T-cell (primary cell): ENCODE measurements around the gene MTG2. TPM values are rescaled to one million over a fixed set of nuclear protein-coding genes. Genes with fewer than 3 reads are reported as not detected.

ENCODE experiments used
- ATAC-seq, 4 experiments: fragments of 200-7000 bp in 3 of 4; fragments of 150-1000 bp in 1 of 4; cut with Tn5 transposase; replicated peaks in 1 of 4; 1 replicate in 3 of 4; 2 replicates in 1 of 4; pipeline ENCODE4 v1.10.0; 2021; ENCODE audit warnings: moderate library complexity in 3 of 4, mild to moderate bottlenecking in 2 of 4, moderate number of reproducible peaks in 1 of 4
- CTCF ChIA-PET, 2 donors: fragments of 300-600 bp; sonication (Branson Sonifier 250); formaldehyde crosslinking; loops; one replicate each; lab custom pipeline; 2022; ENCODE audit warnings: antibody characterized with exemption in 2 of 2; lab: Charles Lee
- POLR2A ChIA-PET, 2 donors: fragments of 300-600 bp; sonication (Branson Sonifier 250); formaldehyde crosslinking; loops; one replicate each; lab custom pipeline; 2022; ENCODE audit warnings: antibody characterized with exemption in 2 of 2; lab: Charles Lee
- DNase-seq, 35 experiments: peaks; one replicate each; pipeline versions ENCODE4 v3.0.0 to v3.0.0-alpha.2; 2013 to 2023
- H3K27ac ChIP-seq: one replicate; pipeline ENCODE4 v1.5.1; 2013; ENCODE audit warnings: low read length
- H3K27me3 ChIP-seq, 2 experiments: replicated peaks in 1 of 2; 1 replicate in 1 of 2; 2 replicates in 1 of 2; pipeline versions ENCODE4 v1.6.1 to v1.7.0; 2013; ENCODE audit warnings: low read length in 1 of 2, mixed read lengths in 1 of 2; ENCODE audit not compliant: control insufficient read depth in 2 of 2, insufficient read depth in 2 of 2; ENCODE audit errors: extremely low read depth in 1 of 2
- H3K36me3 ChIP-seq, 2 donors: 1 replicate in 1 of 2; 2 replicates in 1 of 2; pipeline versions ENCODE4 v1.6.1 to v1.7.0; 2013; ENCODE audit warnings: low read length in 1 of 2; ENCODE audit not compliant: control insufficient read depth in 2 of 2, insufficient read depth in 1 of 2; ENCODE audit errors: extremely low read depth in 1 of 2
- H3K4me1 ChIP-seq, 2 experiments: 1 replicate in 1 of 2; 2 replicates in 1 of 2; pipeline versions ENCODE4 v1.6.1 to v1.7.0; 2013; ENCODE audit warnings: low read length in 2 of 2, mixed read lengths in 1 of 2; ENCODE audit not compliant: insufficient read depth in 2 of 2, control insufficient read depth in 1 of 2; ENCODE audit errors: extremely low read depth in 1 of 2
- H3K4me3 ChIP-seq, 2 donors: 1 replicate in 1 of 2; 2 replicates in 1 of 2; pipeline versions ENCODE4 v1.5.1 to v1.7.0; 2013; ENCODE audit warnings: mild to moderate bottlenecking in 2 of 2, low read length in 1 of 2, moderate library complexity in 1 of 2; ENCODE audit not compliant: control insufficient read depth in 1 of 2; ENCODE audit errors: extremely low read depth in 1 of 2
- H3K9me3 ChIP-seq: 2 replicates; pipeline ENCODE4 v1.7.0; 2013
- H3K27ac Mint-ChIP-seq, 2 donors: one replicate each; pipeline ENCODE4 v1.8.0; 2020 to 2021; ENCODE audit warnings: mild to moderate bottlenecking in 2 of 2, mixed read lengths in 2 of 2
- H3K27me3 Mint-ChIP-seq, 2 donors: one replicate each; pipeline ENCODE4 v1.8.0; 2021 to 2022; ENCODE audit warnings: mixed read lengths in 2 of 2
- H3K36me3 Mint-ChIP-seq: one replicate; pipeline ENCODE4 v1.8.0; 2021; ENCODE audit warnings: mixed read lengths
- H3K4me1 Mint-ChIP-seq, 3 donors: one replicate each; pipeline ENCODE4 v1.8.0; 2020 to 2022; ENCODE audit warnings: mixed read lengths in 3 of 3, mild to moderate bottlenecking in 1 of 3
- H3K4me3 Mint-ChIP-seq, 3 donors: one replicate each; pipeline ENCODE4 v1.8.0; 2020 to 2022; ENCODE audit warnings: mild to moderate bottlenecking in 3 of 3, mixed read lengths in 3 of 3, moderate library complexity in 3 of 3
- H3K9me3 Mint-ChIP-seq, 3 donors: one replicate each; pipeline ENCODE4 v1.8.0; 2020 to 2022; ENCODE audit warnings: mixed read lengths in 3 of 3
- WGBS: methylation state at CpG from one replicate; pipeline ENCODE4 v1.1.5; 2013; ENCODE audit warnings: missing lambda C conversion rate; ENCODE audit not compliant: insufficient coverage; 5-methylcytosine and 5-hydroxymethylcytosine counted together
- total RNA-seq, 35 experiments: library from RNA in 6 of 35; stranded (reverse) in 6 of 35; fragments of 120-200 nt in 1 of 35; gene quantifications; one replicate each; pipeline versions ENCODE4 v1.2.1 to v1.2.4 and lab custom pipeline; 2013 to 2026

MTG2 gene
- total RNA-seq, 5 donors from 2014 or later (not counting 1 experiment from before 2014, with no cell fraction given), result 21.1 to 51.9 (median 44.1) TPM

- Histone ChIP-seq H3K9me3 (no peaks in the 10 kb centered on the region), H3K36me3 (peaks cover 6 to 12% of the 10 kb centered on the region in 2 donors), H3K27ac (no peak overlapping the region), H3K27me3 (no peaks in the 10 kb centered on the region), H3K4me3 (no peak overlapping the region), H3K4me1 (no peaks in the 10 kb centered on the region)
- Mint-ChIP-seq H3K36me3 (peaks cover 24% of the 10 kb centered on the region), H3K4me1 (no peaks in the 10 kb centered on the region), H3K4me3 (no peak overlapping the region), H3K9me3 (no peaks in the 10 kb centered on the region), H3K27ac (no peak overlapping the region), H3K27me3 (no peaks in the 10 kb centered on the region)
- DNase-seq (no peak), ATAC-seq (no peak)
- WGBS, result 93% methylated on average over 3 of the region's 8 CpGs
- CTCF ChIA-PET, result no interaction called here
- POLR2A ChIA-PET, result no interaction called here
Measured at GRCh38 chr20:62171245-62171644, 11.6 kb upstream of the MTG2 start.

GRCh38 chr20:62172666-62173065 lies 10.2 kb upstream of the MTG2 start:
- CTCF ChIA-PET, result no interaction called here

GRCh38 chr20:62174021-62174804 lies 8.6 kb upstream of the MTG2 start:
- no peaks in the 10 kb centered on the region for H3K9me3 Mint-ChIP-seq
- ChIA-PET POLR2A (no interaction called here), CTCF (no interaction called here)
- ATAC-seq (no peak), DNase-seq (no peak)
- Histone ChIP-seq H3K4me3 (no peak overlapping the region), H3K36me3 (peaks cover under 1 to 4% of the 10 kb centered on the region in 2 donors), H3K4me1 (no peaks in the 10 kb centered on the region), H3K27me3 (no peaks in the 10 kb centered on the region), H3K27ac (no peak overlapping the region), H3K9me3 (no peaks in the 10 kb centered on the region)
- 97% methylated on average over 28 of the region's 28 CpGs for WGBS
- H3K27me3 Mint-ChIP-seq, result no peaks in the 10 kb centered on the region
- peaks cover 13% of the 10 kb centered on the region for H3K36me3 Mint-ChIP-seq
- peak overlapping the region in 1 of 2 donors; percentile 52 for H3K27ac Mint-ChIP-seq
- H3K4me3 Mint-ChIP-seq, result no peak overlapping the region
- H3K4me1 Mint-ChIP-seq, result no peaks in the 10 kb centered on the region

More at GRCh38 chr20:62172666-62173065, 10.2 kb upstream of the MTG2 start:
- H3K27me3 Mint-ChIP-seq, result no peaks in the 10 kb centered on the region
- whole genome bisulfite sequencing, result 96% methylated on average over 14 of the region's 18 CpGs
- ATAC-seq (no peak), DNase-seq (no peak)
- H3K9me3 Mint-ChIP-seq, result no peaks in the 10 kb centered on the region
- H3K4me3 Mint-ChIP-seq, result no peak overlapping the region
- H3K4me1 ChIP-seq, result no peaks in the 10 kb centered on the region
- H3K27ac Mint-ChIP-seq, result no peak overlapping the region
- no peak overlapping the region for H3K4me3 ChIP-seq
- H3K27me3 ChIP-seq, result no peaks in the 10 kb centered on the region
- peaks cover 3 to 12% of the 10 kb centered on the region in 2 donors for H3K36me3 ChIP-seq
- H3K9me3 ChIP-seq, result no peaks in the 10 kb centered on the region
- no peak overlapping the region for H3K27ac ChIP-seq
- peaks cover 21% of the 10 kb centered on the region for H3K36me3 Mint-ChIP-seq
- no peaks in the 10 kb centered on the region for H3K4me1 Mint-ChIP-seq
- POLR2A ChIA-PET, result no interaction called here

- Mint-ChIP-seq H3K36me3 (peaks cover 13% of the 10 kb centered on the region), H3K4me3 (no peak overlapping the region), H3K27ac (no peak overlapping the region), H3K4me1 (no peaks in the 10 kb centered on the region), H3K27me3 (no peaks in the 10 kb centered on the region), H3K9me3 (no peaks in the 10 kb centered on the region)
- Histone ChIP-seq H3K4me1 (no peaks in the 10 kb centered on the region), H3K9me3 (no peaks in the 10 kb centered on the region), H3K4me3 (no peak overlapping the region), H3K27me3 (no peaks in the 10 kb centered on the region), H3K27ac (no peak overlapping the region), H3K36me3 (peaks cover 0 to 3% of the 10 kb centered on the region in 2 donors)
- ChIA-PET CTCF (no interaction called here), POLR2A (no interaction called here)
- no peak for DNase-seq
- 97% methylated on average over 25 of the region's 26 CpGs for WGBS
- ATAC-seq, result no peak
Measured at GRCh38 chr20:62174870-62175624, 7.8 kb upstream of the MTG2 start.

GRCh38 chr20:62175711-62176110 lies 7.1 kb upstream of the MTG2 start:
- no peaks in the 10 kb centered on the region for H3K9me3 Mint-ChIP-seq
- peaks cover 0 to 3% of the 10 kb centered on the region in 2 donors for H3K36me3 ChIP-seq
- POLR2A ChIA-PET, result no interaction called here

GRCh38 chr20:62176866-62177265 lies 6.0 kb upstream of the MTG2 start:
- 97% methylated on average over 14 of the region's 15 CpGs for WGBS
- Mint-ChIP-seq H3K4me1 (peaks cover 2 to 3% (median 3%) of the 10 kb centered on the region in 3 donors), H3K36me3 (peaks cover 9% of the 10 kb centered on the region), H3K27ac (no peak overlapping the region), H3K4me3 (no peak overlapping the region), H3K9me3 (no peaks in the 10 kb centered on the region), H3K27me3 (no peaks in the 10 kb centered on the region)
- CTCF ChIA-PET, result no interaction called here
- no peak overlapping the region for H3K27ac ChIP-seq
- peaks cover 0 to 2% of the 10 kb centered on the region in 2 experiments for H3K4me1 ChIP-seq
- DNase-seq, result no peak
- no peak overlapping the region for H3K4me3 ChIP-seq
- H3K9me3 ChIP-seq, result no peaks in the 10 kb centered on the region
- peaks cover 0 to 3% of the 10 kb centered on the region in 2 donors for H3K36me3 ChIP-seq
- no peak for ATAC-seq
- POLR2A ChIA-PET, result no interaction called here
- H3K27me3 ChIP-seq, result no peaks in the 10 kb centered on the region

More at GRCh38 chr20:62175711-62176110, 7.1 kb upstream of the MTG2 start:
- H3K4me3 Mint-ChIP-seq, result no peak overlapping the region
- 100% methylated on average over 6 of the region's 10 CpGs for WGBS
- Histone ChIP-seq H3K9me3 (no peaks in the 10 kb centered on the region), H3K4me1 (no peaks in the 10 kb centered on the region), H3K4me3 (no peak overlapping the region), H3K27ac (no peak overlapping the region), H3K27me3 (no peaks in the 10 kb centered on the region)
- ATAC-seq (no peak), DNase-seq (no peak)
- peaks cover 13% of the 10 kb centered on the region for H3K36me3 Mint-ChIP-seq
- no peak overlapping the region for H3K27ac Mint-ChIP-seq
- H3K4me1 Mint-ChIP-seq, result no peaks in the 10 kb centered on the region
- H3K27me3 Mint-ChIP-seq, result no peaks in the 10 kb centered on the region
- CTCF ChIA-PET, result no interaction called here
